OCI-LY3 (cell line): ENCODE measurements around the gene EDAR.

Source experiments
- CTCF ChIP-seq: fragments of 200-600, 300-600 bp; sonication (generic); IDR thresholded peaks from 2 replicates; pipeline ENCODE4 v1.5.1; 2014; ENCODE audit warnings: antibody characterized with exemption, low read length, low read depth
- EZH2phosphoT487 ChIP-seq: fragments of 200-600 bp; shearing (Covaris generic); IDR thresholded peaks from 2 replicates; pipeline ENCODE4 v1.6.1; 2018; ENCODE audit warnings: antibody characterized with exemption, mixed run types, low read depth

GRCh38 chr2:108946442-108946841 is 42.6 kb downstream of the EDAR start:
- TF ChIP-seq CTCF (no peak), EZH2phosphoT487 (no peak)
